SJCRH30 (cell line): ENCODE results near the gene UBR4. TPM values are rescaled to one million over a fixed set of nuclear protein-coding genes. Genes with fewer than 3 reads are reported as not detected.

Source experiments
- DNase-seq, 2 experiments: peaks; one replicate each; pipeline ENCODE4 v3.0.0-alpha.2; 2015 to 2020
- H3K27ac ChIP-seq: fragments of 250-450 bp; sonication (Bioruptor Pico); 2 replicates; pipeline ENCODE4 v1.5.1; 2020; ENCODE audit warnings: mild to moderate bottlenecking, moderate library complexity
- H3K27me3 ChIP-seq: fragments of 250-450 bp; sonication (Bioruptor Pico); 2 replicates; pipeline ENCODE4 v1.5.1; 2020; ENCODE audit warnings: mild to moderate bottlenecking, moderate library complexity
- H3K36me3 ChIP-seq: fragments of 250-450 bp; sonication (Bioruptor Pico); 2 replicates; pipeline ENCODE4 v1.5.1; 2020; ENCODE audit warnings: mild to moderate bottlenecking, moderate library complexity
- H3K4me1 ChIP-seq: fragments of 250-450 bp; sonication (Bioruptor Pico); 2 replicates; pipeline ENCODE4 v1.5.1; 2020; ENCODE audit warnings: mild to moderate bottlenecking, moderate library complexity
- H3K4me3 ChIP-seq: fragments of 250-450 bp; sonication (Bioruptor Pico); 2 replicates; pipeline ENCODE4 v1.5.1; 2020; ENCODE audit warnings: mild to moderate bottlenecking, moderate library complexity
- H3K9me3 ChIP-seq: fragments of 250-450 bp; sonication (Bioruptor Pico); replicated peaks from 2 replicates; pipeline ENCODE4 v1.5.1; 2020; ENCODE audit warnings: mild to moderate bottlenecking, moderate library complexity
- total RNA-seq: library from RNA; depleted of rRNA; stranded (reverse); fragments of >200 nt; shearing (Covaris generic); gene quantifications from 2 replicates; pipeline ENCODE4 v1.2.3, GENCODE V29; 2014

UBR4 gene
- total RNA-seq, 1 experiment from 2014 or later, result 96.7 TPM

GRCh38 chr1:19074902-19075721 lies 135.0 kb downstream of the UBR4 start:
- Histone ChIP-seq H3K4me3 (no peak overlapping the region), H3K27me3 (no peaks in the 10 kb centered on the region), H3K9me3 (no peaks in the 10 kb centered on the region), H3K4me1 (no peaks in the 10 kb centered on the region), H3K27ac (no peak overlapping the region), H3K36me3 (peaks cover 58% of the 10 kb centered on the region)
- no peak for DNase-seq

DNA sequence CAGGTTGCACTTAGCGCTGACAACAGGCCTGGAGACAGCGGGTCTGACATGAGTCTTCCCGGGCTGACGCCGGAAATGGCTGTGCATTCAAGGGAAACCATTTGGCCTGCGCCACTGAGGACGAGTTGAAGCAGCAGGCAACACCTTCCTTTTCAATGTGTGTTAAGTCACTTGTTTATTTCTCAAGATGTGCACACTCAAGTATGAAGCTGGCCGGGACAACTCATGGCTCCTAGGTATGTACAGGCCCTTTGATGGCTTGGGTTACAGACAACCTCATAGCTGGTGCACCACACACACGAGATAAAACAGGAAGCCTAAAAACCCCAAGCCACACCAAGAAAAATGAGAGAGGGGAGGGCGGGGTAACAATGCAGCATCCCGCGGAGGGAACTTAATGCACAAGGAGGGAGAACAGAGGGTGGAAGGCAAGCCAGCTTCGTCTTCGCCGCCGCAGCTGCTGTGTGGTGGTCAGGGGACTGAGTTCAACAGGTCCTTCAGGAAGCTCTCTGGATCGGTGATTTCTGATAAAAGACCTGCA lies 135.6 kb downstream of the UBR4 start:
- Histone ChIP-seq H3K9me3 (no peaks in the 10 kb centered on the region), H3K4me1 (no peaks in the 10 kb centered on the region), H3K27ac (no peak overlapping the region), H3K27me3 (no peaks in the 10 kb centered on the region), H3K4me3 (no peak overlapping the region), H3K36me3 (peaks cover 58% of the 10 kb centered on the region)
- no peak for DNase-seq

- DNase-seq, result no peak
- H3K36me3 ChIP-seq, result peaks cover 56% of the 10 kb centered on the region
- no peaks in the 10 kb centered on the region for H3K4me1 ChIP-seq
- no peak overlapping the region for H3K4me3 ChIP-seq
- no peaks in the 10 kb centered on the region for H3K27me3 ChIP-seq
- no peaks in the 10 kb centered on the region for H3K9me3 ChIP-seq
- no peak overlapping the region for H3K27ac ChIP-seq
These were observed 136.5 kb downstream of the UBR4 start for GRCh38 chr1:19073311-19074186.

DNA sequence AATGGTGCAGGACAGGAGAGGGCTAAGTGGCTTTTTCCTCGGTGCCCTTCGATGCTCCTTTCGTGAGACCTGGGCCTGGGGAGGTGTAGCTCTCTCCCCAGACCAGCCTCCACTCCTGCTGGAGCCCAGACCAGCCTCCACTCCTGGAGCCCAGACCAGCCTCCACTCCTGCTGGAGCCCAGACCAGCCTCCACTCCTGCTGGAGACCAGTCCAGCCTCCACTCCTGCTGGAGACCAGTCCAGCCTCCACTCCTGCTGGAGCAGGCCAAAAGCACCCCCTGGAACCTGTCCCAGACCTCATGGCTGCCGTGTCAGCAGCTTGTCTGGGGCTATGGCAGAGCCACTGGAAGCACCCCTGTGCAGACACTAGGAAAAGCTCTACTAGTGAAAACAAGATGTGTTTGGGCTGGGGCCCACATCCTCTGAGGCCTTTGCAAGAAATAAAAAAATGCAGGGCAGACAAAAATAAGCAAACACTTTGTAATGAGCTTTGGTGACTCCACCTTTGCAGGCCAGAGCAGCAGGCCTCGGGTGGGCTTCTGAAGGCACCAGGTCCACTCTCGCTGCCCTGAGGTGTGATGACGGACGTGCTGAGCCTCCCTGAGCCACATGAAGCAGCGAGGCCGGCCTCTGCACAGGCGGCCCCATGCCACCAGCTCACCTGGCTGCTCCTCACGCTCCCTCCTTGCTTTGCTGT lies 137.6 kb downstream of the UBR4 start:
- Histone ChIP-seq H3K27ac (no peak overlapping the region), H3K4me1 (no peaks in the 10 kb centered on the region), H3K4me3 (no peak overlapping the region), H3K36me3 (peaks cover 45% of the 10 kb centered on the region), H3K9me3 (no peaks in the 10 kb centered on the region), H3K27me3 (no peaks in the 10 kb centered on the region)
- DNase-seq, result no peak

DNA sequence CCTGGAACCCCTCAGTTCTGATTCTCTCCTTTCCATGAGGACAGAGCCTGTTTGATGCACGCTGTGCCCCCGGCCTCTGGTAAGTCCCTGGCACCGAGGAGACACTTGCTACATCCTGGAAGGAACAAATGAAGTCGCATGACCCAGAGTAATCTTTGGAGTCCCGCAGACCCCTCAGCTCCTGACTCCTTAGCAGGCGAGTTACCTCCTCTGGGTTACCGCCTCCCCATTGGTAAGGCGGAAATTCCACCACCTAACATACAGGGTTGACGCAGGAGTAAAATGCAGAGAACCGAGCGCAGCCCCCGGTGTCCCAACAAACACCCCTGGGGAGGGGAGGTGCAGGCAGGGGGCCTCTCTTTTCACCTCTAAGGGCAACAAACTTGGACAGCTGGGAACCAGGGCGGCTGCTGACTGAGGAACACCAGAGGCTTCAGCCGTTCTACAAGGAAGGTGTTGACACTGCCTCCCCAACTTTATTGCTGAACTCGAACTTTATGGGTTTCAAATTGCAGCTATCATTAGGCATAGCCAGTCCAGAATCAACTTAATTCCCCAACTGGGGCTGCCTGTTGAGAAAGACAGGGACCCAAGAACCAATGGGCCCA lies 138.3 kb downstream of the UBR4 start:
- H3K27ac ChIP-seq, result no peak overlapping the region
- no peaks in the 10 kb centered on the region for H3K27me3 ChIP-seq
- no peaks in the 10 kb centered on the region for H3K9me3 ChIP-seq
- no peak for DNase-seq
- H3K4me3 ChIP-seq, result no peak overlapping the region
- H3K36me3 ChIP-seq, result peaks cover 38% of the 10 kb centered on the region
- no peaks in the 10 kb centered on the region; the same call in 1 of the 2 replicates for H3K4me1 ChIP-seq

DNA sequence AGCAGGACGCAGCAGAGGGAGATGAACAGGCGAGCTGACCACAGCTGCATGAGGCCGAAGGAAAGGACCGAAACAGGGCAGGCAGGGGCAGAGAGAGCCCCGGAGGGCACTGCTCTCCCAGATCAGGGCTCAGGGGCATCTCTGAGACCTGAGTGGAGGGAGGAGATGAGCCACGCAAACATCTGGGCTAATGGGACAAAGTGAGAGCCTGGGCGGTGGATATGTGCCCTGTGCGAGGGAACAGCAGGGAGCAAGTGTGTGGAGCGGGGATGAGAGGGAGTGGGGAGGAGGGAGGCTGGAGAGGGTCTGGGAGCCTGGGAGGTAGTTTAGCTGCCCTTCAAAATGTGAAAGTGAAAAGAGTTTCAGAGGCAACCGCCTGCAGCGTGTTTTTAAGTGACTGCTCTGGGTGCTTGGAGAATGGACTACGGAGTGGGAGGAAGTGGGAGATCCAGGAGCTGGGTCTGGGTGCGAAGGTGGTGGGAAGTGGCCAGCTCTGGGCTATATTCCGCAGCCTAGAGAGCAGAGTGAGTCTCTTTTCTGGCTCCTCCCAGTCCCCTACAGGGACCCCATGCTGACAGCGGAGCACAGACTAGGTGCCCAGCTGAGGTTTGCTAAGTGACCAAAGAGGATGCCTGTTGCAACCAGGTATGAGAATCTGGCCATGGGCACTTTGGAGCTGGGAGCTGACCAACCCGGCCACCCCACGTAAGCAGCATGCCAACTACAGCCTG lies 139.0 kb downstream of the UBR4 start:
- peaks cover 31% of the 10 kb centered on the region for H3K36me3 ChIP-seq
- H3K9me3 ChIP-seq, result no peaks in the 10 kb centered on the region
- no peak overlapping the region for H3K27ac ChIP-seq
- DNase-seq, result no peak
- no peaks in the 10 kb centered on the region; the same call in 1 of the 2 replicates for H3K4me1 ChIP-seq
- H3K4me3 ChIP-seq, result no peak overlapping the region
- no peaks in the 10 kb centered on the region for H3K27me3 ChIP-seq

GRCh38 chr1:19070197-19070651 lies 139.8 kb downstream of the UBR4 start:
- no peaks in the 10 kb centered on the region for H3K9me3 ChIP-seq
- no peaks in the 10 kb centered on the region for H3K27me3 ChIP-seq
- peaks cover 23% of the 10 kb centered on the region for H3K36me3 ChIP-seq
- H3K4me3 ChIP-seq, result no peak overlapping the region
- H3K27ac ChIP-seq, result no peak overlapping the region
- no peaks in the 10 kb centered on the region; the same call in 1 of the 2 replicates for H3K4me1 ChIP-seq
- no peak for DNase-seq

DNA sequence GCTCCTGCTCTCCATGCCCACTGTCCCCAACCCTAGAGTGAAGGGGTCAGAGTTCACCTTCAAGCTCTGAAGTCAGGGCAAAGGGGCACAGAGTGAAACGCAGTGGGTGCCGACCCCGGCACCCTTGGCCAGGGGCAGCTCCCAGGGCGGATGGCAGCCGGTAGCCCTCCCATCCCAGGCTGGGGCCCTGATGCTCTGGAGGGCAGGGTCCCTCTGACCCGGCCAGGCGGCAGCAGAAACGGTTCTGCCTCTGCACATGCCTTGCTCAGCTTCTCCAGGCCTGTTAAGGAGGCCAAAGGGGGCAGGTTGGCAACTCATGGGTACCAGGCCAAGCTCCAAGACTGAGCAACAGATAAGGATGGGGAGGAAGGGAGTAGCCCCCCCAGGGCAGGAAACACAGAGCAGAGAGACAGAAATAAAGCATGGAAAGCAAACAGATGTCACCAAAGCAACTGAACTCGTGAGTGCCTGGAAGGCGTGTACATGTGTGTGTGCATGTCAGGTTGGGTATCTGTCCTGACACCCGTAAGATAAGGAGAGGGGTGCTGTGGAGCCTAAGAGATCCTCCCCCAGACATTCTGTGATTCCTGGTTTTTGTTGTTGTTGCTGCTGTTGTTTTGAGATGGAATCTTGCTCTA lies 141.3 kb downstream of the UBR4 start:
- Histone ChIP-seq H3K9me3 (no peaks in the 10 kb centered on the region), H3K27me3 (no peaks in the 10 kb centered on the region), H3K36me3 (peaks cover 9% of the 10 kb centered on the region; the same call in 1 of the 2 replicates), H3K27ac (no peak overlapping the region), H3K4me3 (no peak overlapping the region), H3K4me1 (no peaks in the 10 kb centered on the region; the same call in 1 of the 2 replicates)
- DNase-seq, result no peak

DNA sequence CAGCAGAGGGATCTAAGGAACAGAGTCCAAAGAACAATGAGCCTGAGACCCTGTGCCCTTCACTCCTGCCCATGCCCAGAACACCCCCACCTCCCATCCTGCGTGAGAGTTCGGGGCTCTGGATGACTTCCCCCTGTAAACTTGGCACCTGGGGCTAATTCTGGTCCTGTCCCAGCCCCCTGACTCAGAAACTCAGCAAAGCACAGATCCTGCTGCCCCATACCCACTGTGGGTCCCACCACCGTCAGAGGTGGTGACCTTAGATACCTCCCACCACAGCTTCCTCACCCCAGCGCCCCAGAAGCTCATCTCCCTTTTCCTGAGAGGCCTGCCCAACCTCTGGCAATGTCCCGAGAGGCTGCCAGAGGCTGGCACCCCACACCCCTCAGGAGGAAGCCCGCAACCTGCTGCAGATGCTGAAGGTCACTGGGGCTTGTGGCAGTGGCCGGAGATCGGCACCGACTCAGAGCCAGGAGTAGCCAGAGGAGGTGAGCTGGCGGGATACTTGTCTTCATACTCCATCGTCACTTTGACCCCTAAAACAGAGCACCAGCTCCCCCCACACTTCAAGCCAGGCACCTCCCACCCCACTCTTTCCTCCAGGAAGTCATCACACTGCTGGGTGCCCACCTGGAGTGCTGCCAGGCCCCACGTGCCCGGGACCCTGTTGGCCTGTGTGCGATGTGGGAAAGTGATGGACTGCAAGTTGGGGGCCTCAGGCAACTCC lies 142.0 kb downstream of the UBR4 start:
- no peak overlapping the region for H3K4me3 ChIP-seq
- DNase-seq, result no peak
- no peaks in the 10 kb centered on the region; the same call in 1 of the 2 replicates for H3K4me1 ChIP-seq
- H3K27ac ChIP-seq, result no peak overlapping the region
- no peaks in the 10 kb centered on the region for H3K27me3 ChIP-seq
- peaks cover 2% of the 10 kb centered on the region; the same call in 1 of the 2 replicates for H3K36me3 ChIP-seq
- no peaks in the 10 kb centered on the region for H3K9me3 ChIP-seq

DNA sequence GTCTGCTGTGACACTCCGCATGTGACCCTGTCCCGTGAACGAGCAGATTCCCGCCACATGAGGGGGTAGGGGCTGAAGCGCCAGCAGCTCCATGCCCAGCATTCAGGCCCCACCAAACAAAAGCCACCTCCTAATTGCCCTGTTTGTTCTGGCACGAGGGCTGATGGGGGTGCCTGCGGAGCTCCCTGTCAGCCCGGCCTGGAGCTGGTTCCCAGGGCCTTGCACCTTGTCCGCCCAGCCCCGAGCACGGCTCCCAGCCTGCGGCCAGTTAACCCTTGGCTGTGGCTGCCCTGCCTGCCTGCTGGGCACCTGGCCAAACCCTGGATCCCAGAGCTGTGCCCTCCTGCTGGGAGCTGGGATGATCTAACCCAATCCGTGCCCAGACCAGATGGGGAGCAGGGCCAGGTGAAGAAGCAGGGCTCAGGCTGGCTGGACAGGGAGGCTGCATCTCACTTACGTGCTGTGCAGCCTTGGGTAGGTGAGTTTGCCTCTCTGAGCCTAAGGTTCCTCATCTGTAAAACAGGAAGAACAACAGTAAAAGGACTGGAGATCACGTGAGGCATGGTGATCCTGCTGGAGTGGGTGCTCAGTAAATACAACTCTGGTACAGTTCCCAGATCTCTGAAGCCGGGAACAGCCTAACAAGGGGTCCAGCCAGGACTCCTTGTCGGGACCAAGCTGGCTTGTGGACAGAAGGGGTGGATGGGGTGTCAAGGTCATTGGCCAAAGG lies 142.7 kb downstream of the UBR4 start:
- H3K36me3 ChIP-seq, result no peaks in the 10 kb centered on the region
- H3K4me1 ChIP-seq, result no peaks in the 10 kb centered on the region; the same call in 1 of the 2 replicates
- H3K27ac ChIP-seq, result no peak overlapping the region
- H3K4me3 ChIP-seq, result no peak overlapping the region
- no peaks in the 10 kb centered on the region for H3K27me3 ChIP-seq
- peak in 1 of 2 experiments; percentile 33 for DNase-seq
- no peaks in the 10 kb centered on the region for H3K9me3 ChIP-seq

GRCh38 chr1:19066874-19067181 lies 143.2 kb downstream of the UBR4 start:
- H3K27me3 ChIP-seq, result no peaks in the 10 kb centered on the region
- no peak overlapping the region for H3K4me3 ChIP-seq
- DNase-seq, result no peak
- H3K9me3 ChIP-seq, result no peaks in the 10 kb centered on the region
- no peaks in the 10 kb centered on the region; the same call in 1 of the 2 replicates for H3K4me1 ChIP-seq
- H3K27ac ChIP-seq, result no peak overlapping the region
- no peaks in the 10 kb centered on the region for H3K36me3 ChIP-seq

DNA sequence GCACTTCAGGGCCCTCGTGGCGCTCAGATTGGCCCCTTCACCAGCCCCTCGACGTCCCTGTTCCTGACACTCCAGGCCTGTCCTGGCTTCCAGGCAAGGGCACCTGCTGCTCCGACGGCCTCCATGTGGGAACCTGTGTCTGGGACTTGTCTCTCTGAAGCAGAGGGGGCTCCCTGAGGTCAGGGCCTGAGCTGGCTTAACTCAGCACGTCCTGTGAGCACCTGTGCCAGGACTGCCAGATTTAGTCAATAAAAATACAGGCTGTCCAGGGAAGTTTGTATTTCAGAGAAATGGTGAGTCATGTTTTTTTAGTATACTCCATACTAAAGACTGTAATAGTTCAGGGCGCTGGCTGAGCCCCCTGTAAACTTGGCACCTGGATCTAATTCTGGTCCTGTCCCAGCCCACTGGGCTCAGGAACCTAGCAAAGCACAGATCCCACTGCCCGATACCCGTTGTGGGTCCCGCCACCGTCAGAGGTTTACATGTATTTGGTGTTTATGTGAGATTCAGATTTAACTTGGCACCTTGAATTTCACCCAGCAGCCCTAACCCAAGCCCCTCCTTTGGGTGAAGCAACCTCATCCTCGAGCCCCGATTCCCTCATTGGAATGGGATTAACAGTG lies 143.7 kb downstream of the UBR4 start:
- Histone ChIP-seq H3K4me1 (no peaks in the 10 kb centered on the region; the same call in 1 of the 2 replicates), H3K4me3 (no peak overlapping the region), H3K36me3 (no peaks in the 10 kb centered on the region), H3K27ac (no peak overlapping the region), H3K9me3 (no peaks in the 10 kb centered on the region), H3K27me3 (no peaks in the 10 kb centered on the region)
- DNase-seq, result no peak
